Activated CD8-positive, alpha-beta T cell treated with anti-CD3 and anti-CD28 coated beads for 36 hours (primary cell): ENCODE measurements around the gene NUP98. TPM values are rescaled to one million over a fixed set of nuclear protein-coding genes. Genes with fewer than 3 reads are reported as not detected.

Experiments
- ATAC-seq: fragments of 200-7000 bp; cut with Tn5 transposase; one replicate; pipeline ENCODE4 v1.10.0; 2021; ENCODE audit warnings: mild to moderate bottlenecking, moderate library complexity
- CTCF ChIA-PET: fragments of 350-600 bp; sonication (Branson Sonifier 250); formaldehyde crosslinking; loops from one replicate; lab custom pipeline; 2021; ENCODE audit warnings: antibody characterized with exemption; lab: Charles Lee
- POLR2A ChIA-PET: fragments of 350-600 bp; sonication (Branson Sonifier 250); formaldehyde crosslinking; loops from one replicate; lab custom pipeline; 2021; ENCODE audit warnings: antibody characterized with exemption; lab: Charles Lee
- DNase-seq: peaks from one replicate; pipeline ENCODE4 v3.0.0-alpha.2; 2020
- H3K27ac Mint-ChIP-seq: one replicate; pipeline ENCODE4 v1.8.0; 2021; ENCODE audit warnings: mild to moderate bottlenecking, mixed read lengths
- H3K27me3 Mint-ChIP-seq: one replicate; pipeline ENCODE4 v1.8.0; 2021; ENCODE audit warnings: mixed read lengths
- H3K36me3 Mint-ChIP-seq: one replicate; pipeline ENCODE4 v1.8.0; 2021; ENCODE audit warnings: low read depth, mixed read lengths
- H3K4me1 Mint-ChIP-seq: one replicate; pipeline ENCODE4 v1.8.0; 2021; ENCODE audit warnings: low read depth, mixed read lengths
- H3K4me3 Mint-ChIP-seq: one replicate; pipeline ENCODE4 v1.8.0; 2021; ENCODE audit warnings: mild to moderate bottlenecking, moderate library complexity, mixed read lengths
- H3K9me3 Mint-ChIP-seq: one replicate; pipeline ENCODE4 v1.8.0; 2021; ENCODE audit warnings: mixed read lengths
- intact Hi-C: fragments of 100-400 bp; cut with micrococcal nuclease; formaldehyde crosslinking; loops from one replicate; pipeline ENCODE4 v1.10.0; 2022
- total RNA-seq, 2 experiments: library from RNA; stranded (reverse); gene quantifications; one replicate each; pipeline ENCODE4 v1.2.3, GENCODE V29; 2021
- TF ChIP-seq, protein P1 (sequence below): fragments of 200-600 bp; IDR thresholded peaks from one replicate; pipeline ENCODE4 v1.8.0; 2022; ENCODE audit warnings: antibody characterized with exemption, mild to moderate bottlenecking

NUP98 gene
- total RNA-seq, 2 experiments from 2014 or later, result 88.4 to 89.9 TPM

DNA sequence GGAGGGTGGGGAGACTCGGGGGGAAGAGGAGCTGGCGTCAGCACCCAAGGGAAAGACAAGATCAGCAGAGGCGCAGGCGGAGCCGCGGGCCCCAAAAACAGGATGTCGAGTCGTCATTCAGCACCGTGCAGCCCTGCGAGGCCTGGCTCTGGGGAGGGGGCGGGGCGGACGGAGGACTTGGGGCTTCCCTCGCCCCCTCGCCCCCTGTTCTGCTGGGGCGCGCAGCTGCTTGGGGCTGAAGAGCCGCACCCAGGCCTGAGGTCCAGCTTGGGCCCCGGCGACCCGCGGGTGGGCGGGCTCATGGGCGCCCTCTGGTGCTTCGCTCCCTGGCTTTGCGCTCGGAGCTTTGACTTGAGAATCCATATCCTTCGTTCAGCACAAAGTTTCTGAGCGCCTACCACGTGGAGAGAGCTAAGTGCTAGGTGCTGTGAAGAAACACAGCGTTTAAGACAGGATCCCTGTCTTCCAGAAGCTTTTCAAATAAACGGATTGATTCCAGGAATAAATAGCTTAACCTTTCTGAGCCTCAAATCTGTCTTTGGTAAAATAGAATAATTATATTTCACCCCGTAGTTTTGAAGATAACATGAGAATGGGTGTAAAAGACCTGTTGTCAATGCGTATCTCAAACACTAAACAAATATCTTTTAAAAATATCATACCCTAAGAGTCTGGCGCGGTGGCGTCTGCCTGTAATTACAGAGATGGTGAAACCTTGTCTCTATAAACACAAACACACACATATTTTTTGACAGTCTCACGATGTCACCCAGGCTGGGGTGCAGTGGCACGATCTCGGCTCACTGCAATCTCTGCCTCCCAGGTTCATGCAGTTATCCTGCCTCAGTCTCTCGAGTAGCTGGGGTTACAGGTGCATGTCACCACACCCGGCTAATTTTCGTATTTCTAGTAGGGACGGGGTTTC is 44.3 kb upstream of the NUP98 start:
- Mint-ChIP-seq H3K36me3 (peaks cover 29% of the 10 kb centered on the region), H3K27me3 (no peaks in the 10 kb centered on the region), H3K27ac (peak overlapping the region; percentile 94), H3K9me3 (no peaks in the 10 kb centered on the region), H3K4me3 (peak overlapping the region; percentile 87), H3K4me1 (peaks cover 51% of the 10 kb centered on the region)
- intact Hi-C loops, result loop anchor here (5.0 kb wide), 1 partner anchor 251 kb away; the partner anchor contains the start of gene RRM1
- CTCF ChIA-PET, result interaction anchor here (0.7 to 26.5 kb wide), 22 partner anchors 9 to 257 kb away, joined by 3 to 775 read pairs (median 4); partner anchors contain the start of genes PGAP2 and STIM1
- ATAC-seq, result no peak
- TF ChIP-seq, protein P1, sequence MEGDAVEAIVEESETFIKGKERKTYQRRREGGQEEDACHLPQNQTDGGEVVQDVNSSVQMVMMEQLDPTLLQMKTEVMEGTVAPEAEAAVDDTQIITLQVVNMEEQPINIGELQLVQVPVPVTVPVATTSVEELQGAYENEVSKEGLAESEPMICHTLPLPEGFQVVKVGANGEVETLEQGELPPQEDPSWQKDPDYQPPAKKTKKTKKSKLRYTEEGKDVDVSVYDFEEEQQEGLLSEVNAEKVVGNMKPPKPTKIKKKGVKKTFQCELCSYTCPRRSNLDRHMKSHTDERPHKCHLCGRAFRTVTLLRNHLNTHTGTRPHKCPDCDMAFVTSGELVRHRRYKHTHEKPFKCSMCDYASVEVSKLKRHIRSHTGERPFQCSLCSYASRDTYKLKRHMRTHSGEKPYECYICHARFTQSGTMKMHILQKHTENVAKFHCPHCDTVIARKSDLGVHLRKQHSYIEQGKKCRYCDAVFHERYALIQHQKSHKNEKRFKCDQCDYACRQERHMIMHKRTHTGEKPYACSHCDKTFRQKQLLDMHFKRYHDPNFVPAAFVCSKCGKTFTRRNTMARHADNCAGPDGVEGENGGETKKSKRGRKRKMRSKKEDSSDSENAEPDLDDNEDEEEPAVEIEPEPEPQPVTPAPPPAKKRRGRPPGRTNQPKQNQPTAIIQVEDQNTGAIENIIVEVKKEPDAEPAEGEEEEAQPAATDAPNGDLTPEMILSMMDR, result peak; percentile 69
- POLR2A ChIA-PET, result interaction anchor here (0.6 to 14.6 kb wide), 22 partner anchors 11 to 250 kb away, joined by 3 to 216 read pairs (median 4); partner anchors contain the start of genes PGAP2 and STIM1
- peak; percentile 40 for DNase-seq

DNA sequence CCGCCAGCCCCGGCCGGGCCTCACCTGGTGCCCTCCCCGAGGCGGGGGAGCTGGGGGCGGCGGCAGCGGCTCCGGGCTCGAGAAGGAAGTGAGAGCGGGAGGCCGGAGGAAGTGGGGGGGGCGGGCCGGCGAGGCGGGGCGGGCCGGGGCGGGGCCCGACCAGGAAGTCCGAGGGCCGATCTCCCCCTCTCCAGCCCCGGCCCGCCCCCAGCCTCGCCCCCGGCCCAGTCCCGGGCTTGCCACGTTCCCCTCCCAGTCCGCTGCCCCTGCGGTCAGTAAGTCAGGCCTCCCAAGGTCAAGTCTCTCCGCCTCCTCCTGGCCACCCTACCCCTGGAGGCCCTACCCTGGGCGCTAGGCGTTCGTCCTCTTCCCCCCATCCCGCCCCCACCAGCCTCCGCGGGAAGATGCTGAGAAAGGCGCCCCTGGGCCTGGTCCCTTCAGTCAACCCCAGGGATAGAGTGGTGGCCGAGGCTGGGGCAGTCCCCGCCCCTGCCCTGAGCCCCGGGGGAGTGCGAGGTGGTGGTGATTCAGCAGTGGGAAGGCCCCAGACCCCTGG is 43.6 kb upstream of the NUP98 start, which contains the start of gene RHOG:
Gene RHOG, minus strand, starts transcription at position 90 of the 556 bp plus-strand sequence. CDS start 12,821 bp downstream, outside the sequence.
- ATAC-seq (peak; percentile 86), DNase-seq (peak; percentile 99)
- H3K27me3 Mint-ChIP-seq, result no peaks in the 10 kb centered on the region
- CTCF ChIA-PET, result interaction anchor here (0.7 to 26.5 kb wide), 20 partner anchors 8 to 258 kb away, joined by 3 to 775 read pairs (median 4); partner anchors contain the start of genes PGAP2 and STIM1
- peaks cover 52% of the 10 kb centered on the region for H3K4me1 Mint-ChIP-seq
- TF ChIP-seq, protein P1, result no peak
- H3K27ac Mint-ChIP-seq, result peak within 1 kb of the TSS; percentile 94
- peak within 1 kb of the TSS; percentile 87 for H3K4me3 Mint-ChIP-seq
- H3K9me3 Mint-ChIP-seq, result no peaks in the 10 kb centered on the region
- intact Hi-C loops, result loop anchor here (5.0 kb wide), 1 partner anchor 251 kb away; the partner anchor contains the start of gene RRM1
- POLR2A ChIA-PET, result interaction anchor here (0.6 to 14.6 kb wide), 21 partner anchors 11 to 251 kb away, joined by 3 to 216 read pairs (median 3); partner anchors contain the start of genes PGAP2 and STIM1
- H3K36me3 Mint-ChIP-seq, result peaks cover 29% of the 10 kb centered on the region

DNA sequence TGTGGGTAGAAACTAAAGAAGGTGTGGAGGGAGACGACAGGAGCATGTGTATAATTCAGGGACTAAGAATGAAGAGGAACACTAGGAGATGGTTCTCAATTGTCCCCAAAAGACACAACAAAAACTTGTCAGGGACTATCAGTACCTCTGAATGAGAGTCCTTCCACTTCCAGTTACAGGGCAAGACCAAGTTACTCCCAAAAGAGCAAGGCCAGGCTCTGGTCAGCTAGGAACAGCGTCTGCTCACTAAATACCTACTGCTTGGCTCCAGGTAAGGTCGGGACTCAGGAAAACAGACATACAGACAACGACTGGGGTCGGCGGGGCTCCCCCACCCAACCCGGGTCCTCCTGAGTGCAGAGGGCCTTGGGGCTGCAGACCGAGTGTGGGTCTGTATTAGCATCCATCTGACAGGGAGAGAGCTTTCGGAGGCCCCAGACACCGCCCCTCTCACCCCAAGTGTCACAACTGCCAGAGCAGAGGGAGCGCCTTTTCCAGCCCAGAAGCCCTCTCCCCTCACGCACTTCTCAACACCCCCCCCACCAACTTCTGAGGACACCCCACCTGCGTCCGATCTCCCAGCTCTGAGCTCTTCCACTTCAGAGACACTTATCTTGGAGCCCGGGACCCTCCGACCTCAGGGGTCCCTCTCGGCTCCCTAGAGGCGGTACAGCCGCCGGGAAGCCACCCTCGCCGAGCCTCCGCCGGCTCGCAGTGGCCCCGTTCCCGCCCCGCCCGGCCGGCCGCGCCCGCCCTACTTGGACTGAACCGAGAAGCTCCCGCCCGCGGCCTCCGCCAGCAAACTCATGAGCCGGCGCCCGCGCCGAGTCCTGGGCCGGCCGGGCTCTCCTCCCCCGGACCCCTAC is 42.9 kb upstream of the NUP98 start:
- Mint-ChIP-seq H3K4me3 (peak overlapping the region; percentile 87), H3K27me3 (no peaks in the 10 kb centered on the region), H3K27ac (peak overlapping the region; percentile 92), H3K36me3 (peaks cover 35% of the 10 kb centered on the region), H3K4me1 (peaks cover 53% of the 10 kb centered on the region), H3K9me3 (no peaks in the 10 kb centered on the region)
- DNase-seq, result peak; percentile 68
- POLR2A ChIA-PET, result interaction anchor here (0.6 to 14.6 kb wide), 19 partner anchors 10 to 228 kb away, joined by 3 to 216 read pairs (median 3); partner anchors contain the start of genes PGAP2 and STIM1
- CTCF ChIA-PET, result interaction anchor here (0.8 to 26.5 kb wide), 6 partner anchors 12 to 233 kb away, joined by 3 to 775 read pairs (median 14); partner anchors contain the start of genes PGAP2 and STIM1
- no peak for ATAC-seq
- intact Hi-C loops, result loop anchor here (5.0 kb wide), 1 partner anchor 252 kb away; the partner anchor contains the start of gene RRM1
- TF ChIP-seq, protein P1, result no peak

DNA sequence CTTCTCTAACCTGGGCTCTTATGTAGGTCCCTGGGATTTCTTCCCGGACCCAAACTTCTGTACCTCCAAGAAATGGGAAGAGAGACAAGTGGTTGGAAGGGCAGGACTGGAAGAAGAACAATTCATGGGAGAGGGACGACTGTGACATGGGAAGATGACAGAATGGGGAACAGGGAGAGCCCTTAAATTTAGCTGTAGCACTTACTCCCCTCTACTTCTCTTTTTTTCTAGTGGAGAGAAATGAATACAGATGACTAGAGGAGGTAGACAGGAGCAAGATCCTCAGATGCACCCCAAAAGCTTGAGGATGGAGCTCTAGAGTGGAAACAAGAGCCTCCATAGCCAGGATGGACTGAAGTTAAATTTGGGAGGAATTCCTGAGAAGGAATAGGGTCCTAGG is 41.1 kb upstream of the NUP98 start:
- peaks cover 52% of the 10 kb centered on the region for H3K36me3 Mint-ChIP-seq
- CTCF ChIA-PET, result interaction anchor here (1.0 to 26.5 kb wide), 5 partner anchors 13 to 234 kb away, joined by 3 to 775 read pairs (median 4); partner anchors contain the start of gene STIM1
- H3K9me3 Mint-ChIP-seq, result no peaks in the 10 kb centered on the region
- peak overlapping the region; percentile 92 for H3K27ac Mint-ChIP-seq
- POLR2A ChIA-PET, result interaction anchor here (0.6 to 14.6 kb wide), 7 partner anchors 10 to 255 kb away, joined by 3 to 216 read pairs (median 4); partner anchors contain the start of genes PGAP2 and STIM1
- H3K4me3 Mint-ChIP-seq, result peak overlapping the region; percentile 87
- TF ChIP-seq, protein P1, result no peak
- H3K27me3 Mint-ChIP-seq, result no peaks in the 10 kb centered on the region
- peaks cover 56% of the 10 kb centered on the region for H3K4me1 Mint-ChIP-seq
- DNase-seq (no peak), ATAC-seq (no peak)
- intact Hi-C loops, result loop anchor here (5.0 kb wide), 1 partner anchor 41 kb away; the partner anchor contains the start of gene NUP98
